ENCODE data around the gene SDF4. TPM values are rescaled to one million over a fixed set of nuclear protein-coding genes. Genes with fewer than 3 reads are reported as not detected.

SDF4 gene
- total RNA-seq, 4 donors from 2014 or later = 29.7 to 105 (median 50.3) TPM

GRCh38 chr1:1243807-1244191 lies 12.0 kb upstream of the SDF4 start:
- TF ChIP-seq CTCF (IDR thresholded peaks at IDR 0.05) (no peak), POLR2A (IDR thresholded peaks at IDR 0.05) (no peak)
- intact Hi-C loops (cut with DNase I; ENCODE audit: low total_unique reads) = no loop called here
- Histone ChIP-seq H3K36me3 (no peaks in the 10 kb centered on the region), H3K4me1 (peaks cover 0 to 9% of the 10 kb centered on the region in 2 donors), H3K27ac (no peak overlapping the region), H3K27me3 (peaks cover 0 to 12% of the 10 kb centered on the region in 2 donors), H3K4me3 (no peak overlapping the region), H3K9me3 (no peaks in the 10 kb centered on the region)
- DNase-seq = no peak

- no peak for DNase-seq
- no peaks in the 10 kb centered on the region for H3K9me3 ChIP-seq
- TF ChIP-seq POLR2A (IDR thresholded peaks at IDR 0.05) = no peak
- TF ChIP-seq CTCF (IDR thresholded peaks at IDR 0.05) = no peak
- H3K27me3 ChIP-seq = peaks cover 0 to 12% of the 10 kb centered on the region in 2 donors
- H3K27ac ChIP-seq = no peak overlapping the region
- H3K36me3 ChIP-seq = no peaks in the 10 kb centered on the region
- intact Hi-C loops (cut with DNase I; ENCODE audit: low total_unique reads) = no loop called here
- peaks cover 0 to 9% of the 10 kb centered on the region in 2 donors for H3K4me1 ChIP-seq
- H3K4me3 ChIP-seq = no peak overlapping the region
Observed at GRCh38 chr1:1243266-1243660, 11.5 kb upstream of the SDF4 start.

GRCh38 chr1:1242461-1243265 lies 10.9 kb upstream of the SDF4 start:
- Histone ChIP-seq H3K27ac (no peak overlapping the region), H3K4me3 (no peak overlapping the region), H3K9me3 (no peaks in the 10 kb centered on the region), H3K27me3 (peaks cover 0 to 12% of the 10 kb centered on the region in 2 donors), H3K4me1 (peaks cover 0 to 10% of the 10 kb centered on the region in 2 donors), H3K36me3 (no peaks in the 10 kb centered on the region)
- TF ChIP-seq CTCF (IDR thresholded peaks at IDR 0.05) = no peak
- no peak for TF ChIP-seq POLR2A (IDR thresholded peaks at IDR 0.05)
- intact Hi-C loops (cut with DNase I; ENCODE audit: low total_unique reads) = no loop called here
- no peak for DNase-seq

DNA sequence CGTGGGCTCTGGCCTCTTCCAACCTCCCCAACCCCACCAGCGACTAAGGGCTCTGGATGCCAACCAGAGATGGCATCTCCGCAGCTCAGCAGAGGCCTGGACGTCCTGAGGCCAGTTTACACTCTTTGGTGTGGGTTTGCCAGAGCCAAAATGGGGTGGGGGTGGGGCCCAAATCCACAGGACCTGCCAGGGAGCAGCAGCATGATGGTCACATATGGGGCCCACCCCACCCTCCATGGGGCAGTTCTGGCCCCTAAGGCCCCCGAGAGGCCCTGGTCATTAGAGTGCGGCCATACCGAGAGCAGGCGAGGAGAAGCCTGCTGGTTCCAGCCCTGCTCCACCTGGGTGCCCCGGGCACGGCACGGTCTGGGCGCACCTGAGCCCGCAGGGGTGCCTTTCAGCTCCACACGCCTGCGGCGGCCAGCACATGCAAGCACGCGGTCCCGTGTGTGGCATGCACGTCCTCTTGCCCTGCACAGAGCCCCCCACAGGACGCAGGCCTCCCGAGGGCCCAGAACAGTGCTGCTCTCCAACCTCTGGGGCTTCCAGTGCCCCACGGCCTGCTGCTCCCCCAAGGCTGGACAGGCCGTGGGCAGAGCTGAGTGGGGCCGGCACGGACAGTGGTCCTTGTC lies 9.9 kb upstream of the SDF4 start:
- Histone ChIP-seq H3K4me3 (no peak overlapping the region), H3K27me3 (peaks cover 0 to 4% of the 10 kb centered on the region in 2 donors), H3K36me3 (no peaks in the 10 kb centered on the region), H3K27ac (no peak overlapping the region), H3K4me1 (peaks cover 0 to 14% of the 10 kb centered on the region in 2 donors), H3K9me3 (no peaks in the 10 kb centered on the region)
- no peak for DNase-seq
- TF ChIP-seq POLR2A (IDR thresholded peaks at IDR 0.05) = no peak
- TF ChIP-seq CTCF (IDR thresholded peaks at IDR 0.05) = no peak
- intact Hi-C loops (cut with DNase I; ENCODE audit: low total_unique reads) = no loop called here
